ENCODE measurements around the gene TFF1. TPM values are rescaled to one million over a fixed set of nuclear protein-coding genes. Genes with fewer than 3 reads are reported as not detected.

The TFF1 gene
- total RNA-seq, 1 donor from 2014 or later: not detected

GRCh38 chr21:42392731-42393442, 26.6 kb upstream of the TFF1 start:
- no peak overlapping the region for H3K27ac ChIP-seq
- no peaks in the 10 kb centered on the region for H3K9me3 ChIP-seq
- H3K36me3 ChIP-seq: no peaks in the 10 kb centered on the region
- no peaks in the 10 kb centered on the region for H3K27me3 ChIP-seq
- TF ChIP-seq CTCF (IDR thresholded peaks at IDR 0.05): no peak
- DNase-seq (ENCODE audit: low spot score in 2 of 2): no peak
- H3K4me1 ChIP-seq: no peaks in the 10 kb centered on the region
- intact Hi-C loops (cut with DNase I): no loop called here
- no peak overlapping the region for H3K4me3 ChIP-seq

DNA sequence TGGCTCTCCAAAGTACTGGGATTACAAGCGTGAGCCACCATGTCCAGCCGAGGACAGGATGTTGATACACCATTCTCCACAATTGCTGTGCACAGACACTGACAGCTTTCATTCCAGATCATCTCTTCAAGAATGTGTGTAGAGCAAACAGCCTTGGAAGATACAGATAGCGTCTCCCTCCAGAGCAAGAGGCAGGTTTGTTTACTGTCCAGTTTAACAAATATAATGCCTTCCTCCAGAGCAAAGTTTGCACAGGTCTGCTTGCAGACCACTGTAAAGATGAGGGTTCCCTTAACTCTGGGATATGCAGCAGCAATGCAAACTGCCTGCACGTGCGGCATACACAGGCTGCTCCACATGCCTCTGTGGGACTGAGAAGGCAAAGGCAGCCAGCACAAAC, 25.0 kb upstream of the TFF1 start:
- intact Hi-C loops (cut with DNase I): no loop called here
- H3K27ac ChIP-seq: no peak overlapping the region
- TF ChIP-seq CTCF (IDR thresholded peaks at IDR 0.05): no peak
- H3K9me3 ChIP-seq: no peaks in the 10 kb centered on the region
- H3K4me1 ChIP-seq: no peaks in the 10 kb centered on the region
- no peak overlapping the region for H3K4me3 ChIP-seq
- H3K36me3 ChIP-seq: no peaks in the 10 kb centered on the region
- H3K27me3 ChIP-seq: no peaks in the 10 kb centered on the region
- no peak for DNase-seq (ENCODE audit: low spot score in 2 of 2)

GRCh38 chr21:42390696-42391095, 24.4 kb upstream of the TFF1 start:
- intact Hi-C loops (cut with DNase I): no loop called here
- Histone ChIP-seq H3K4me3 (no peak overlapping the region), H3K9me3 (no peaks in the 10 kb centered on the region), H3K27ac (no peak overlapping the region), H3K27me3 (no peaks in the 10 kb centered on the region), H3K36me3 (no peaks in the 10 kb centered on the region), H3K4me1 (no peaks in the 10 kb centered on the region)
- TF ChIP-seq CTCF (IDR thresholded peaks at IDR 0.05): no peak
- no peak for DNase-seq (ENCODE audit: low spot score in 2 of 2)

GRCh38 chr21:42390193-42390592, 23.9 kb upstream of the TFF1 start:
- intact Hi-C loops (cut with DNase I): no loop called here
- H3K9me3 ChIP-seq: no peaks in the 10 kb centered on the region
- no peak overlapping the region for H3K27ac ChIP-seq
- TF ChIP-seq CTCF (IDR thresholded peaks at IDR 0.05): no peak
- H3K36me3 ChIP-seq: no peaks in the 10 kb centered on the region
- H3K4me3 ChIP-seq: no peak overlapping the region
- H3K4me1 ChIP-seq: no peaks in the 10 kb centered on the region
- no peaks in the 10 kb centered on the region for H3K27me3 ChIP-seq
- DNase-seq (ENCODE audit: low spot score in 2 of 2): no peak

DNA sequence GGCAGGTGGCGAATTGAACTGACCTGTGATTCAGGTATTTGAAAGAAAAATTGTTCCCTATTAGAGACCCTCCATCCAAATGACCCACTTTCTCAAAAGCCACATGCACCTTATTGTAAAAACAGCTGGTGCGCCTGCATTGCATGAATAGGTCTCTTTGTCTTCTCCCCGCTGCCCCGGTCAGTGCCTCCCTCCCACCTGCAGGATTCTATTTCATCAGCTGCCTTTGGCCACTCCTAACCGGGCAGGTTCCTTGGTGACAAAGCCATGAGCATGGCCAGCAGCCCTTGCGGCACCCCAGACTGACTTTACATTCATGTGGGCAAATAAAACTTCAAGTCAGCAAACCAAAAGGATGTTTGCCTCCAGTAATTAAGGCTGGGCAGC, 23.1 kb upstream of the TFF1 start:
- no peaks in the 10 kb centered on the region for H3K27me3 ChIP-seq
- no peak overlapping the region for H3K27ac ChIP-seq
- no peaks in the 10 kb centered on the region for H3K9me3 ChIP-seq
- DNase-seq (ENCODE audit: low spot score in 2 of 2): no peak
- no peaks in the 10 kb centered on the region for H3K36me3 ChIP-seq
- H3K4me3 ChIP-seq: no peak overlapping the region
- intact Hi-C loops (cut with DNase I): no loop called here
- H3K4me1 ChIP-seq: no peaks in the 10 kb centered on the region
- TF ChIP-seq CTCF (IDR thresholded peaks at IDR 0.05): no peak

Data from ascending aorta (tissue), 2 donors.